GM18907 (cell line): Measurements from ENCODE around the gene NOP14.
"Not testable (repeated sequence)": the region's sequence is repeated elsewhere in the genome, so short reads cannot be mapped to it uniquely, and the experiment has no call there.

Experiments
- ATAC-seq: cut with Tn5 transposase; IDR thresholded peaks from one replicate; pipeline ENCODE4 v1.9.1; 2021; ENCODE audit warnings: mild to moderate bottlenecking, moderate library complexity; ENCODE audit not compliant: unreplicated experiment

Gene NOP14

DNA sequence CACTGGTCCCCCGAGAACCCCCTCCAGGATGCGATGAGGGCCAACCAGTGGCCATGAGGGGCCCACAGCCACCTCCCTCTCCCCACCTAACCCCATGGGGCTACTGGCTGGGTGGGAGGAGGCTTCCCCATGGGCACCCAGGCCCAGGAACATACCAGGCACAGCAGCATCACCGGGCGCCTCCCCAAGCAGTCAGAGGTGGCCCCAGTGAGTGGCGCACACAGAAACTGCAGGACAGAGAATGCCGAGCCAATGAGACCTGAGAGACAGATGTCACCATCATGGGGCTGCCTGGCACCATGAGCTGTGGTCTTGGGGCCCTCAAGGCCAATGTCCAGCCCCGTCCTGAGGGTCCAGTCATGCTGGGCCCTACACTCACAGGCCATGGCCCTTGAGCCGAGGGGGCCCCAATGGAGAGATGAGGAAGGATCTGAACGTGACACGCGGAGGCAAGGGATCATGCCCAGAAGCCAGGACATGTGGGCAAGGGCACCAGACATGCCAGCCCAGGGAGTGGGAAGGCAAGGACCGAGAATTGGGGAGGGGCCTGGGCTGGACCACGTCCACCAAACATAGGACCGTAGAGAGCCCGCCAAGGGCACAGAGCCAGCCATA is 30.1 kb downstream of the NOP14 start:
- ATAC-seq, result no peak

DNA sequence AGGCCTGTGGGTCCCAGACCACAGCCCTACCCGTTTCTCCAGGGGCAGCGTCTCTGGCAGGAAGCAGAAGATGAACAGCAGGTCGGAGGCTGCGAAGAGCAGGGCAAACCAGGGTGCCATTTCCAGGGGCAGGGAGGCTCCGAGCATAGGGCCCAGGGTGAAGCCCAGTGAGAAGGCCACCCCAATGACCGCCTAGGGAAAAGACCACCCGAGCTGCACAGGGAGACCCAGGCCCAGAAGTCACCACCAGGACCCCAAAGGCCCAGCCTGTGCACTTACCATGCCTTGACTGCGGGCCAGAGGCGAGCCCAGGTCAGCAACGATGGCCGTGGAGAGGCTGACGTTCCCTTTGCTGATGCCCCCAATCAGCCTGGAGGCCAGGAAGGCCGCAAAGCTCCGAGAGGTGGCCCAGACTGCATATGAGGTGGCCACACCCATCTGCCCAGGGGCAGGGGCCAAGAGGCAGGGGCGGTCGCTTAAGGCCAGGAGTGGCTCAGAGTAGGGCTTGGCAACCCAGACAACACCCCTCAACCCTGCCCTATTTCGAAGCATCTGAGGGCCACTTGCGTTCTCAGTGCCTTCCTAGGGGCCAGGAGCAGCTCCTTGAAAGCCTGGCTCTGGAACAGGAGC is 30.8 kb downstream of the NOP14 start:
- no peak for ATAC-seq

DNA sequence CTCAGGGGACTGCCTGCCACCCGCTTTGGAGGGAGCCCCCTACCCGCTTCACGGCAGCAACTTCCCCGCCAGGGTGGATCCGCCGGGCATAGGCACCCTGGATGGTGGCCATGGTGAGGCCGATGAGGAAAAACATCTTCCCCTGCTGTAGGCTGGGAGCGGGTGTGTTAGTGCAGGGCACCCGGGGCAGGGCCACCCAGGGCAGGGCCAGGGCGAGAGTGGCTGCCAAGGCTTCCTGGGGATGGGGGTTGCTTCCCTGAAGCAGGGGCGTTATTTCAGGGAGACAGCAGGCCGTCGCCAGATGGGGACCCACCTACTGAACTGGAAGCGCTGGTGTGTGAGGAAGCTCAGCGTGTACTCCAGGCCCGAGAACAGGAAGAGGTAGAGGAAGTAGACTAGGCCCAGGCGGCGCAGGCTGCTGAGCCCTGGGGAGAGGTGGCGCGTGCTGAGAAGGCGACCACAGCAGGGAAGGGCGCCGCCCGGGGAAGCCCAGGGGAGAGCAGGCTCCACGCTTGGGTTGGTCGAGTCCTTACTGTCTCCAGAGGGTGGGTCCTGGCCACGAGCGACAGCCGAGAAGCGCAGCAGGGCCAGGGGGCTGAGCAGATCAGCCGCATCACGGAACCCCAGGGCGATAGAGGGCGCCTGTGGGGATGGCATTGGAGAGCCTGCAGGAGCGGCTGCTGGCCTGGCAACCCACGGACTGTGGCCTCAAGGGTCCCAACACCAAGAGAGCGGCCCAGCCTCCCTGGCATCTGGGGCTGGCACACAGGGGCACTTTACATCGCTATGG is 31.5 kb downstream of the NOP14 start:
- ATAC-seq, result peak; percentile 51

DNA sequence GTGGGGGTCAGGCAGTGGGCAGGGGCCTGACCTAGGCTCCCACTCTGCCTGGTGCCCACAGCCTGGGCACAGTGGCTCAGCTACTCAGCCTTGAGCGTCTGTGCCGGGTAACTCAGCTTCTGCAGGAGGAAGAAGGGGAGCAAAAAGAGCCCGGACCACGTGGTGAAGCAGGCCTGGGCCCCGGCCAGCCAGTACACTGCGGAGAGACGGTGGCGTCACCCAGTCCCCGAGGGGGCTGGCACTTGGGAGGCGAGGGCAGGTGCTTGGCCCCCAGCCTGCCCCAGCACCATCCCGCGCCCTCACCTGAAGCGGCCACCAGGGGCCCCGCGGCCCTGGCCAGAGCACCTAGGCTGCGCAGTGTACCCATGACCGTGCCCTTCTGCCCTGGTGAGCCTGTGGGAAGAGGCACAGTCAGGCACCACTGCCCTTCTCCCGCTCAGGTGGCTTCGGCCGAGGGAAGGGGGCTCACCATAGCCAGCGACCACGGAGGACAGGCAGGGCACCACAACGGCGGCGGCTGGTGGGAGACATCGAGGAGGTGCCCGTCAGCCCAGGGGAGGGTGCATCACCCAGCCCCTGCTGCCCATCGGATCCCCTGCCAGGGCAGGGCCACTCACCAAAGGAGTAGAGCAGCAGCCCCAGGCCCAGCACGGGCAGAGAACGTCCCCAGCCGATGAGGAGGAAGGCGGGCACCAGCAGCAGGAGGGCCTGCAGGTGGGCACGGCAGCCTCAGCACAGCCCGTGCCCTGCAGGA is 32.3 kb downstream of the NOP14 start:
- ATAC-seq, result no peak

DNA sequence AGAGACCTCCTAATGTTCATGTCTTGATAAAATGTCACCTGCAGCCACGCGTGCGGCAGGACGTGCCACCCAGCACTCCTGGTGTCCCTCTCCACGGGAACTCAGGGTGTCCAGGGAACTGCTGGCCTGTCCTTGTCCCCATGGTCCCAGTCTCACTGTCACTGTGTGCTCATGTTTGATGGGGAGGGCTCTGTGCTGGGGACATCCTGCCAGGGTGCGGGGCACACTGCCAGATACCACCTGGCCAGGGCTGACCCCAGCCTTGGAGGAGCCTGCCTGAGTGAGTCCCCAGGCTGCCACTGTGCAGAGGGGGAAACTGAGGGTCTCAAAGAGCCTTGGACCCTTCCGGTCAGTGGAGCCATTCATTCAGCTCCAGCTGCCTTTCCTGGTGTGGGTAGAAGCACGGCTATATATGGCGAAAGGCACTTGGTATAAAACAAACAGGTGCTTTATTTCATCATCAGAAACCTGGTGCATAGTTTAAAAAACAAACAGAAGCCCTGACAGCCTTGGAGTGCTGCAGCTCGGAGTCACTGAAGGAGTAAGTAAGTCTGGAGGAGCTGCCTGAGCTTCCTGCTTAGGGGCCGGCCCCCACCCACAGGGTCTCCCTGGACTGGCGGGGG is 33.0 kb downstream of the NOP14 start:
- no peak for ATAC-seq

DNA sequence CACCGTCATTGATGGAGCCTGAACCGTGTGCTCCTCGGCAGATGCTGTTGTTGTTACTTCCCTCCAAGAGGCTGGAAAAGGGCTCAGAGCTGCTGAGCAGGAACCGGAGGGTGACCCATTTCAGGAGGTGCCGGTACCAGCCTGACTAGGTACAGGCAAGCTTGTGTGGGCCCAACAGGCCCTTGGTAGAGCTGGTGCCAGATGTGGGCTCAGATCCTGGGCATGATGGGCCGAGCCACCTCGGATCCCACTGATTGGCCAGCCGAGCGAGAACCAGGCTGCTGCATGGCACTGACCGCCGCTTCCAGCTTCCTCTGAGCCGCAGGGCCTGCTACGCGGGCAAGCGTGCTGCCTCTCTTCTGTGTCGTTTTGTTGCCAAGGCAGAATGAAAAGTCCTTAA is 33.7 kb downstream of the NOP14 start:
- ATAC-seq, result no peak

DNA sequence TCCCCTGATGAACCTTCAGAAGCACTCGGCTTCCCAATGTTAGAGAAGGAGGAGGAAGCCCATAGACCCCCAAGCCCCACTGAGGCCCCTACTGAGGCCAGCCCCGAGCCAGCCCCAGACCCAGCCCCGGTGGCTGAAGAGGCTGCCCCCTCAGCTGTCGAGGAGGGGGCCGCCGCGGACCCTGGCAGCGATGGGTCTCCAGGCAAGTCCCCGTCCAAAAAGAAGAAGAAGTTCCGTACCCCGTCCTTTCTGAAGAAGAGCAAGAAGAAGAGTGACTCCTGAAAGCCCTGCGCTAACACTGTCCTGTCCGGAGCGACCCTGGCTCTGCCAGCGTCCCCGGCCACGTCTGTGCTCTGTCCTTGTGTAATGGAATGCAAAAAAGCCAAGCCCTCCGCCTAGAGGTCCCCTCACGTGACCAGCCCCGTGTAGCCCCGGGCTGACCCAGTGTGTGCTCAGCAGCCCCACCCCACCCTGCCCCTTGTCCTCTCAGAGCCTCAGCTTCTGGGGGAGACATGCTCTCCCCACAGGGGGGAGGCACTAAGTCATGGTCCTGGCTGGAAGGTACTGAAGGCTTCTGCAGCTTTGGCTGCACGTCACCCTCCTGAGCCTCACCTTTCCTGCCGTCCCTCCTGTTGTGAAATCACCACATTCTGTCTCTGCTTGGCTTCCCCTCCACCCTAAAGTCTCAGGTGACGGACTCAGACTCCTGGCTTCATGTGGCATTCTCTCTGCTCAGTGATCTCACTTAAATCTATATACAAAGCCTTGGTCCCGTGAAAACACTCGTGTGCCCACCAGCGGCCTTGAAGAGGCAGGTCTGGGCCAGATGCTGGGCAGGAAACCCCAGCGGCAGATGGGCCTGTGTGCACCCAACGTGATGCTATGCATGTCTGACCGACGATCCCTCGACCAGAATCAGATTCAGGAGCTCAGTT is 34.7 kb downstream of the NOP14 start:
- no peak for ATAC-seq

DNA sequence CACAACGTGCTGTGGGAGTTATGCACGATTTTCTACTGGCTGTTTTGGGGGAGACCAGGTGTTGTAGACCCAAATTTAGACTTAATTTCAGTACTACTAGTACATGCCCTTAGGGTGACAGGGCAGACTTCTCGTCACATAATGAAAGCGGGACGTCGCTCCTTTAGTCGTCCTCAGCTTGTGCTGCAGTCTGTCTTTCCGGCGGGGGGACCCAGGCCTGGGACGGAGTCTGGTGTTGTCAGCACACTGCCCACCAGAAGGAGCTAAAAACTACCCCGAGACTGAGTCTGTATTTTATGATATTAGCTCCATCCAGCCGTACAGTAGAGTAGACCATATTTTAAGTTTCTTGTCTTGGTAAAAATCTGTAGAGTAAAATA is 35.5 kb downstream of the NOP14 start:
- ATAC-seq, result no peak

DNA sequence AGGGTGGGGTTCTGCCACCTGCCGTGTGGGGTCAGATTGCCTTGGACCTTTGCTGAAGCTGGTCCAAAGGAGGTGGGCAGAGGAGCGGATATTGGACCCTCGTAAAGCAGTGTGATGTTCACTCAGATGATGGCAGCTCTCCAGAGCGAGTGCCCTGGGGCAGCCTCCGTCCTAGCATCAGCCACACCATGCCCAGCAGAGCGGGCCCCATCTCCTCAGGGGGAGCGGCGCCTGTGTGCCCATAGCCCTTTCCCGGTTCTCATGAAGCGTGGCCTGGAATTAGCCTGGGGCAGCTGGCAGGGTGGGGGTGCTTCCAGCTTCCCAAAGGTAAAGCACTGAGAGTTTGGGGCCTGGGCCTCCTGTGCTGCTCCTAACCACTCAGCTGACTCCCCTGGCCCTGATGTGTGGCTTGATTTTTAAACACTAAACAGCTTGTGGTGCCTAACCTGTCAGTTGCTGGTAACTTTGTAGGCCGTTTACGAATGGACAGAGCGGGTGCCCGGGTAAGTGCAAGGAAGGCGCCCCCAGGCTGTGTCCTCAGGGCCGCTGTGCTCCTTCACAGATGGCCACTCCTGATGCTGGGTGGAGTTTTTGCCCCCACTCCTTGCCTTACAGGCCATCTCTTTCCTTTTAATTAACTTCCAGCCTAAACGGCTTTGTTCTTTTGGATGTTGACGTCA is 36.0 kb downstream of the NOP14 start:
- no peak for ATAC-seq

DNA sequence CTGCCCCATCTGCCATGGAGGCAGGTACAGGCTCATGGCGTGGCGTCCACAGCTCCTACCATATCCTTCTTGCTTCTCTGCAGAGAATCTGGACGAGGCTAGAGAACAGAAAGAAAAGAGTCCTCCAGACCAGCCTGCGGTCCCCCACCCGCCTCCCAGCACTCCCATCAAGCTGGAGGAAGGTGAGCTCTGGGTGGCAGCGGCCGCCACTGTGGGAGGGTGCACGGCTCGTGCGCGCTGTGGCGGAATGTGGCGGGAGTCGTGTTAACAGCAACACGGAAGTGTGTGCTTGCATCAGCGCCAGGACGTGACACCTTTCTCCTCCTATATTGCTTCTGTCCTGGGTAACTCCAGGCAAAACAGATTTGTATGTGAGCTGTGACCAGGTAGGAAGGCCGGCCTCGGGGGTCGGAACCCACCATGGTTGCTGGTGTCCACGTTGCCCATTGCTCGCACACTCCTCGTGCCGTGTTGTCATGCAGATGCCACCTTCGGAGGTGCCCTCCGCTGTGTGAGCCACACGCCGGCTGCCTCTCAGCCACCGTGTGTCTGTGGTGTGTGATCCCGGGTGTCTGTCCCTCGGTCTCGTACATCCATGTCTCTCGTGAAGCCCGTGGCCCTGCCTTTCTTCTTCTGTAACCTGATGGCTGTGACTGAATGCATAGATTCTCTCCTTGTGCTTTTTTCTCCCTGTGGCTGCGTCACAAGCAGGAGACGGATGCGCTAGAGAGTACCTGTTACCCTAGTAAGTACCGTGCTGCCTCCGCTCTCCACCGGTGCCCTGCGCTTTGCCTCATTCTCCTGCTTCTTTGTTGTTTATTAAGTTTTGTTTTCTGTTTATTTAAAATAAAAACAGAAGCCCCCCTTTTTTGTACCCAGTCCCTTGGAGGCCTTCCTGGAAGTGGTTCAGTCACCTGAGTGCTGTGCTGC is 37.0 kb downstream of the NOP14 start:
- no peak for ATAC-seq

DNA sequence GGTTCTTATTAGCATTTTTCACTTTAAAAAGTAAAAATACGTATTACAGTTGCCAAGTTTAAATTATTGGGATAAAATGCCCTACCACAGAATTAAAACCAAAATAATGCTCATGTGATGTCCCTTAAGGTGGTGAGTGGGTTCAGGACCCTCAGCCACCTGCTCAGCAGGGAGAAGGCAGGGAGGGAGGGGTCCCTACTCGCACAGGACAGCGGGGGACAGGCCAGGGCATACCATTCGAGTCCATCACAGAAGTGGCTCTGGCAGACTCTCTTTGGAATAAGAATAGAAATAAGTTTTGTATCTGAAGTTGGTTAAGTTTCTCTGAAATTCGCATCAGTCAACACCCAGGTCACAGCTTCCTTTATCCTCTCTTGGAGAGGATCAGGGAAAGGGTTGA is 37.7 kb downstream of the NOP14 start:
- no peak for ATAC-seq

DNA sequence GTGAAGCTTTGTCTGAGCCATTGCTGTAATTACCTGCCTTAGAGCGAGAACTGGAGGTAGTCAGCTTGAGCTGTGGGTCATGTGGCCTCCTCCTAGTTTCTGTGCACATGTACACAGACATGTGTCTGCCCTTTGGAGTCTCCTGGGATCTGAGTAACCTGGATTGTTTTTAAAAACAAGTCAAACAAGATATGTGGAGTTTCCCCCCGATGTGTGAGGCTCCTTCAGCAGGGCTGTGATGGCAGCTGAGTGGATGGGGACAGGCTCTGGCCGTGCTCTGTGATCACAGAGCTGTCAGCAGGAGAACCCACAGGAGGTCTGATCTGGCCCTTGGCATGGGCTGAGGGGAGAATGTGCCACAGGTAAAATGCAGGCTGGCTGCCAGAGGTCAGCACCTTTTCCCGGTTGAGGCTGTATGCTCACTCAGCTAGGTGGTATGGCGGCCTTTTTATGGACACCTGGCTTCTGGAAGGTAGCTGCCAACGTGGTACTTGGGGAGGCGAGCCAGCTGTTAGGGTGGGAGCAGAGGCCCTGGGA is 38.4 kb downstream of the NOP14 start:
- ATAC-seq, result no peak

DNA sequence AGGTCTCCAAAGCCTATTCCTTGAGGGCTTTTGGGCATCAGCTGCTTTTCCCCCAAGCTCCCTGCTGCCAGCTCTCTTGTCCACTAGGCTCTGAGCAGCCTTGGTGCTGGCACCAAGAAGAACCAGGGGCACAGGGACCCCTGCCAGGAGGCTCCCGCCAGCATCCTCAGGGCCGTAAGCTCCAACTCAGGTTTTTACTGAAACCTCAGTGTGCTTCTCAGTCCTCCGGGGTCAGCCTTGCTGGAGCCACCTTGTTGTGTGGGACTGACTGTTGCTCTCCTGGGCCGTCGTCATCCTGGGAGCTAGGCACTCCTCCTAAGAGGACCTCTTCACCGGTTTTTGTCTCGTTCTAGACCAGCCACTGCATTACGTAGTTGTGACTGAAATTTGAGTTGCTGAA is 38.9 kb downstream of the NOP14 start:
- ATAC-seq, result no peak

DNA sequence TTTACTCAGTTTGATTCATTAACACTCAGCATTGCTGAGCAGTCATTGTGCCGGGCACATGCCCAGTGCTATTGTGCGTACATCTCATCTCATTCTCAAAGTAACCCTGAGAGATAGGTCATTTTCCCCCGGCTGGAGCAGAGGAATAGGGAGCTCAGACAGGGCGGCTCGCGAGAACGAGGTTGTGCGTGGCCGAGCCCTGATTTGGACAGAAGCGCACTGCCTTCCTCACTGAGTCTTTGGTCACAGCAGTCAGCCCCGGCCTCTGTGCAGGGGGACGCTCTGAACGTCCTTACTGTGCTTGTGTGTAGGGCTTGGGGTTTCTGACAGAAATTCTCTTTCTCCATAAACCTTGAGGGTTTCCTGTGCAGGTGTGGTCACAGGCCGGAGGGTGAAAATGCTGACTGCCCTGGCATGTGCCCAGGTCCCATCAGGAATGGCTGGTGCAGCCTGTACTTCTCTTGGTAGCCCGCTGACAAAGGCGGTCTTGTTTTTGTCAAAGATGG is 39.5 kb downstream of the NOP14 start:
- no peak for ATAC-seq

DNA sequence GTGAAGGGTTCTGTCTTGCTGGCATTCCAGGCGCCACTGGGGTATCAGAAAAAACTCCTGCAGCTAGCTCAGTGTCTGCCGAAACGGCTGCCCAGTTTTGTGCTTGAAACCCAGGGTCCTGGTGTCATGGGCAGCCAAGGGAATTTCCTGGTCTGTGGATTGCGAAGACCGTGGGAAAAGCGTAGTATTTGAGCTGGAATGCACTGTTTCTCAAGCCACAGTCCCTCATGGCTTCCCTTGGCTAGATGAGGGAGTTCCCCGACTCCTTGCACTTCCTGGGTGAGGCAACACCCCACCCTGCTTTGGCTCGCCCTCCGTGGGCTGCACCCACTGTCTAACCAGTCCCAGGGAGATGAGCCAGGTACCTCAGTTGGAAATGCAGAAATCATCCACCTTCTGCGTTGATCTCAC is 40.1 kb downstream of the NOP14 start:
- ATAC-seq, result no peak

DNA sequence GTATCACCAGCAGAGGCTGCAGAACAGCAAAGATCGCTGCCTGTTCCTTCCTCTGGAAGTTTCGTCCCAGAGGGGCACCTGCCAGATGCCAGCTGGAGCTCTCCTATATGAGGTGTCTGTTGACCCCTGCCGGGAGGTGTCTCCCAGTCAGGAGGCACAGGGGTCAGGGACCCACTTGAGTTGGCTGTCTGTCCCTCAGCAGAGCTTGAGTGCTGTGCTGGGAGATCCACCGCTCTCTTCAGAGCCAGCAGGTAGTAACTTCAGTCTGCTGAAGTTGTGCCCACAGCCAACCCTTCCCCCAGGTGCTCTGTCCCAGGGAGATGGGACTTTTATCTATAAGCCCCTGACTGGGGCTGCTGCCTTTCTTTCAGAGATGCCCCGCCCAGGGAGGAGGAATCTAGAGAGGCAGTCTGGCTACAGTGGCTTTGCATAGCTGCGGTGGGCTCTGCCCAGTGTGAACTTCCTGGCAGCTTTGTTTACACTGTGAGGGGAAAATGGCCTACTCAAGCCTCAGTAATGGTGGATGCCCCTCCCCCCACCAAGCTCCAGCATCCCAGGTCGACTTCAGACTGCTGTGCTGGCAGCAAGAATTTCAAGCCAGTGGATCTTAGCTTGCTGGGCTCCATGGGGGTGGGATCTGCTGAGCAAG is 40.6 kb downstream of the NOP14 start:
- ATAC-seq, result not testable (repeated sequence)

DNA sequence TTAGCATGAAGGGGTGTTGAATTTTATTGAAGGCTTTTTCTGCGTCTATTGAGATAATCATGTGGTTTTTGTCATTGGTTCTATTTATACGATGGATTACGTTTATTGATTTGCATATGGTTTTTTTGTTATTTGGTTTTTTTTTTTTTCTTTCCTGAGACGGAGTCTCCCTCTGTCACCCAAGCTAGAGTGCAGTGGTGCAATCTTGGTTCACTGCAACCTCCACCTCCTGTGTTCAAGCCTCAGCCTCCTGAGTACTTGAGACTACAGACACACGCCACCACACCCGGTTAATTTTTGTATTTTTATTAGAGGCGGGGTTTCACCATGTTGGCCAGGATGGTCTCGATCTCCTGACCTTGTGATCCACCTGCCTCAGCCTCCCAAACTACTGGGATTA is 44.5 kb downstream of the NOP14 start:
- ATAC-seq, result not testable (repeated sequence)
